Stimulated activated CD8-positive, alpha-beta memory T cell treated with anti-CD3 and anti-CD28 coated beads, Interleukin-2, amount 100 ng/mL, for 1 hour (primary cell): ENCODE results near the gene ARID4B.

Experiments used
- DNase-seq, 2 donors: peaks; one replicate each; pipeline ENCODE4 v3.0.0-alpha.2; 2020; ENCODE audit warnings: low read depth in 2 of 2

ARID4B gene

DNA sequence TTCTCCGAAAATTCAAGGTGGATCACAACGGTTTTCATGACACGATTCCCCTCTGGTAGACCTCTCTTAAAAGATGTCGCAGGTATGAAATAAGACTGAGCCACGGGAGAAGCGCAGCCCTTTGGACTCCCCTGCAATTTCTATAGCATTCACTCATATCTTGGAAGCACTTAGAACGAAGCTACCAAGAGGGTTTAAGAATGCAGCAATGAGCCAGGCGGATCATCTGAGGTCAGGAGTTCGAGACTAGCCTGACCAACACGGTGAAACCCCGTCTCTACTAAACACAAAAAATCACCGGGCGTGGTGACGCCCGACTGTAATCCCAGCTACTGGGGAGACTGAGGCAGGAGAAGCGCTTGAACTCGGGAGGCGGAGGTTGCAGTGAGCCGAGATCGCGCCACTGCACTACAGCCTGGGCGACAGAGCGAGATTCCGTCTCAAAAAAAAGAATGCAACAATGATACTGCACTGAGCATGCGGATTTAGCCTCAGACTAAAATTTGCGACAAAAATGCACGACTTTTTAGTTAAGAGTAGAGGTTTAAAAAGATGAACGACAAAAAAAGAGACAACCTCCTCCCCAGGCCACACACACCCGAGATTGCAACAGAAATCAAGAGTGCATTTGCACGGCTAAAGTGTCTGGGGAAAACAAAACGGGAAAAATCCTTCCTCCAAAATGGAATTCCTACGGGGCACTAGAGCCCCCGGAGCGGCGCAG lies 200.1 kb downstream of the ARID4B start:
- no peak for DNase-seq

DNA sequence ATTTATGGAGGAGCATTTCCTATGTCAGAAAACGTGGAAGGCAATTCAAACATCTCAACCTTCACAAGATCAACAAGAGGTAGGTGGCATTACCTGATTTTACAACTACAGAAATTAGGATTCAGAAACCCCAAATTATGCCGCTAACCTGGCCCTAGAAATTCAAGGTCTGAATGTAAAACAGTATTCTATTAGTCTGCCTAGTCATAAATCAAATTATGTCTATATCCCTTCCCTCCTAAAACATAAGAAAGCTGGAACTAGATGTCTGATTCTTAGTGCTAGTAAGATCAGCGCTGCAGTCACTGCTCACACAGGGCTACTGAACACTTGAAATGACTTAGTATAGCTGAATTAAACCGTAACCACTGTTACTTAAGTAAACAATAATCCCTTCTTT lies 200.8 kb downstream of the ARID4B start:
- no peak for DNase-seq

DNA sequence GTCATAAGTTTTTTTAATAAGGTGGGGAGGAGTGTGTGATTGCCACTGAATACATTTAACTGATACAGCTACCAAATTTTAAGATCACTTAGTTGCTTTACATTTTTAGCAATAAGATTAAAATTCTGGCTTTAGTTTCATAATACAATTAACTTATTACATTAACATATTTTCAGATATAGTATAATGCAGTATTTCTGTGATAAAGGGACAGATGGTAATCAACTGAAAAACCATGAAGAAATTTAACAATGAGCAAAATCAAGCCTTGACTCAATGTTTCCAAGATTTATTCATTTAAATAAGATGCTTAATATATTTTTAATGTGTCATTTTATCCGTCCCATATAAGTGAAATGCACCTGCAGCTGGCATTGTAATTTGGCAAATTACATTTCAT lies 203.3 kb downstream of the ARID4B start:
- no peak for DNase-seq

DNA sequence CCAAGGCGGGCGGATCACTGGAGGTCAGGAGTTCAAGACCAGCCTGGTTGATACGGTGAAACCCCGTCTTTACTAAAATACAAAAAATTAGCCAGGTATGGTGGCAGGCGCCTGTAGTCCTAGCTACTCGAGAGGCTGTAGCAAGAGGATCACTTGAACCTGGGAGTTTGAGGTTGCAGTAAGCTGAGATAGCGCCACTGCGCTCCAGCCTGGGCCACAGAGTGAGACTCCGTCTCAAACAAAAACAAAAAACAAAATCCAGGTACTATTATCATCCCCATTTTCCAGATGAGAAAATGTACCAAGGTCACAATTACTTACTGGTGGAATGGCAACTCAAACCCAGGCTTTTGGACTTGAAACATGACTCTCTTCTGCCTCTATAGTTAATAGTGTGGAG lies 203.9 kb downstream of the ARID4B start:
- no peak for DNase-seq

DNA sequence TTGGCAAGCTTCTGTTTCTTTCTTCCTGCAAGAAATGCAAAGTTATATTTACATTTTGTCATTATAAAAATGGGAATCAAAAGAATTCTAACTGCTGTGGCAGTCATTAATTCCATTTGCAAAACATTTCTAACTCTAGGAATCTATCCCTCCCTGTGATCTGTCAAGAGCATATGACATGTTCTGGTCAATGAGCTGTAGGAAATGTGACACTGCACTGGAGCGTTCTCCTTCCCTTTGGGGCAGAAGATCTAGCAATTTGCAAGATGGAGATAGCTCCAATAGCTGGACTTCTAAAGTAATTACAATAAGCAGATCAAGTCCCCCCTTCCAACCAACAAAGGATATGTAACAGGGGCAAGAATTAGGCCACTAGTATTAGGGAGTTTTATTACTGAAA lies 205.6 kb downstream of the ARID4B start:
- no peak for DNase-seq
